GM10266 (cell line): ENCODE data around the gene XRCC3.

Experiments used
- DNase-seq: peaks from one replicate; pipeline ENCODE4 v3.0.0; 2012; ENCODE audit errors: extremely low spot score
- CTCF ChIP-seq: IDR thresholded peaks from 2 replicates; pipeline ENCODE4 v1.5.1; 2012; ENCODE audit warnings: mild to moderate bottlenecking, low read depth; ENCODE audit not compliant: control insufficient read depth, insufficient read depth; ENCODE audit errors: missing control alignments

XRCC3 gene

GRCh38 chr14:103730490-103731035 lies 15.3 kb upstream of the XRCC3 start:
- no peak for TF ChIP-seq CTCF
- DNase-seq: no peak

GRCh38 chr14:103729496-103730448 lies 14.5 kb upstream of the XRCC3 start:
- no peak for TF ChIP-seq CTCF
- DNase-seq: no peak

GRCh38 chr14:103728721-103729120 lies 13.5 kb upstream of the XRCC3 start:
- no peak for TF ChIP-seq CTCF
- no peak for DNase-seq

- no peak for TF ChIP-seq CTCF
- peak; percentile 16 for DNase-seq
Observed at GRCh38 chr14:103728141-103728540, 12.9 kb upstream of the XRCC3 start.

GRCh38 chr14:103727313-103727980 lies 12.2 kb upstream of the XRCC3 start:
- TF ChIP-seq CTCF: no peak
- peak; percentile 12 for DNase-seq

GRCh38 chr14:103726474-103726873 lies 11.2 kb upstream of the XRCC3 start:
- no peak for TF ChIP-seq CTCF
- no peak for DNase-seq
